HG02884 (cell line): ENCODE measurements around the gene TFIP11.

Experiments
- ATAC-seq: cut with Tn5 transposase; IDR thresholded peaks from one replicate; pipeline ENCODE4 v1.9.1; 2021; ENCODE audit warnings: mild to moderate bottlenecking, moderate library complexity; ENCODE audit not compliant: unreplicated experiment

TFIP11 gene

DNA sequence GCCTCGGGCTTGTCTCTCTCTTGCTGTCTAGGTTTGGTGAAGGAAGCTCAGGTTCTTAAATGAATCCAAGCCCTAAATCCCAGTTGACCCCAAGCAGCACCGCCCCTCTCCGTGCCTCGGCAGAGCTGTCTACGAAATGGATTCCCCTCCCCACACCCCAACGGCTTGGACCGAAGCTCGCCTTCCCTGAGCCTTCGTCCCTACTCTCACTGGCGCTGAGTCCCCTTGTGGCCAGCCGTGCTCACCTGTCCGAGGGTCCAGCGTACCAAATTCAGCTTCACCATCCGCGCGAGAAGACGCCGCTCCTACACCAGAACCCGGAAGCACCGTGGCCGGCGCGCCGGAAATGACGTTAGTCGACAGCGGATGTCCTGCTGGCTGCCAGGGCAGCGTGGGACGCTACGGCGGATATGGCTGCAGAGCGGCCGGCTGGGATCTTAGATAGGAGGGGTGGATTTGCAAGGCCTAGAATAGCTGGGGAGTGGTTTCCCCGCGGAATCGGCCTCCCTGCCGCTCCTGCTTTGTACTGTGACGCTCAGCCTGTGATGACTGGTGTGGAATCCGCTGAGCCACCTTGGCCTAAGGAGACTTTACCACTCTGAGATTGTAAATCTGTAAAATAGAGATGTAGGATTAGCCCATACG, at the start of gene TFIP11:
TFIP11 (minus strand) TSS at position 325 of the 645 bp plus-strand sequence. CDS start 2,201 bp downstream, outside the sequence.
- ATAC-seq, result no peak

DNA sequence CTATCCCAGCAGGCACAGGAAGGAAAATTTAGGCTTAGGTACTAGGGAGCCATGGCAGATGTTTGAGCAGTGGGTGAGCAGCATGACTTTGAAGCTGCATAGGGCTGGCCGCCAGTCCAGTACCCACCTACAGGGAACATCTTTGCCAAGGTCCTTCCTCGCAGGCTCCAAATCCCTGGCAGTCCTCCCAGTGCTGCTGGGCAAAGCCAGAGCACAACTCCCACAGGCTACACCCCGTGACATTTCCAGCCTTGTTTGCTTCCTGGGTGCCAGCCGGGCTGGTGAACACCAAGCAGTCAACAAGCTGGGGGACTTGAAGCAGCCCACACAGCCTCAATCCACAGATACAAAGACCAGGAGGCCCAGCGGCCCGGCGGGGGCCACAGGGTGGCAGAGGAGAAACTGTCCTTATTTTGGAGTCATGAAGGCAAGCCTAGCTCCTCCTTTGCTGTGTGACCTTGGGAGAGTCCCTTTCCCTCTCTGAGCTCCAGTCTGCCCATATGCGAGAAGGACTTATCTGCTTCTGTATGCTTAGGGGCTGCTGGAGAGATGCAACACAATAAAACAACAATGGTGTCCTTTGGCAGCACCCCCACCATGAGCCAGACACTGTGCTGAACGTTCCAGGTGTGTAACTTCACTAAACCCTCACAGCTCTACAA, 49.6 kb upstream of the TFIP11 start:
- ATAC-seq, result no peak

GRCh38 chr22:26559961-26560575, 47.8 kb upstream of the TFIP11 start:
- no peak for ATAC-seq

GRCh38 chr22:26558248-26558895, 46.1 kb upstream of the TFIP11 start:
- no peak for ATAC-seq

DNA sequence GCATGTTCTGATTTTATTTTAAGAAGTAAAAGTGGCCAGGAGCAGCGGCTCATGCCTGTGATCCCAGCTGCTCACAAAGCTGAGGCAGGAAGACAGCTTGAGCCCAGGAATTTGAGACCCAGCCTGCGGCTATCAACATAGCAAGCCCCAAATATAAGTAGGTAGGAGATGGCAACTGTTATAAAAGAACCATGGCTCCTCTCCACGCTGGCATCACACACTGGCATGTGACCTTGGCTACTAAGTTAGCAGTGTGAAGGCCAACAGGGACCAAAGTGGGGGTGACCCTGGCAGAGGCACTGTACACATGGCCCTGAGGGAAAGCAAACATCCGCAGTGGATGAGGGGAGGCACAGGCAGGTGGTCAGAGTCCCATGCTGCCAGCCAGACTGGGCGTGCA, 44.6 kb upstream of the TFIP11 start:
- ATAC-seq, result no peak

DNA sequence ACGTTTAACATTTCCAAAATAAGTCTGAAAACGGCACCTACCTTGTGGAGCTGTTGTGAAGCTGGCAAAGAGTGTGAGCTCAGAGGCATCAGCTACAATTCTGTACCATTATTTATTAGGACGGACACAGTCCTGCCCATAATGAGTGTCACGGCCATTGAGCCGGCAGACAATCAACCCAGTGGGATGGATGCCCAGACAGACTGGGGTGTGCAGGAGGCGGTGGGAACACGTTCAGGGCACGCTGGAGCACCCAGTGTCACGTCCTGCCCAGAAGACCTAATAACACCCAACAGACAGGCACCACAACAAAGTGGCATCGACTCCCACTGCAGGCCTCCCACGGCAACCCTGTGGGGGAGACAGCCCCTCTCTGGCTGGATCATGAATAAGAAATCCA, 43.2 kb upstream of the TFIP11 start:
- ATAC-seq, result no peak

DNA sequence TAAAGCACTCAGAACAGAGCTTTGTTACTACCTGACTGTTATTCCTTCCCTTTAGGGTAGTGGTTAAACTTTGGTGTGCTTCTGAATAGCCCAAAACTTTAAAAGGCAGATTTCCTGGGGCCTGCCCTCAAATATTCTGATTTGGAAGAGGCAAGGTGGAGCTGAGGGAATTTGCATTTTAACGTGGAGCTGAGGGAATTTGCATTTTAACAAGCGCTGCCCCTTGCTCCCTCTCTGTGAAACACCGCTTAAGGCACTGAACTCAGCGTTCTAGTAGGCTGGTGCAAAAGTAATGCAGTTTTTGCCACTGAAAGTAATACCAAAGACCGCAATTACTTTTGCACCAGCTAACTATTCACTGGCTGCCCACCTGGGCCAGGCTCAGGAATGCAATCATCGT, 42.7 kb upstream of the TFIP11 start:
- ATAC-seq, result no peak

DNA sequence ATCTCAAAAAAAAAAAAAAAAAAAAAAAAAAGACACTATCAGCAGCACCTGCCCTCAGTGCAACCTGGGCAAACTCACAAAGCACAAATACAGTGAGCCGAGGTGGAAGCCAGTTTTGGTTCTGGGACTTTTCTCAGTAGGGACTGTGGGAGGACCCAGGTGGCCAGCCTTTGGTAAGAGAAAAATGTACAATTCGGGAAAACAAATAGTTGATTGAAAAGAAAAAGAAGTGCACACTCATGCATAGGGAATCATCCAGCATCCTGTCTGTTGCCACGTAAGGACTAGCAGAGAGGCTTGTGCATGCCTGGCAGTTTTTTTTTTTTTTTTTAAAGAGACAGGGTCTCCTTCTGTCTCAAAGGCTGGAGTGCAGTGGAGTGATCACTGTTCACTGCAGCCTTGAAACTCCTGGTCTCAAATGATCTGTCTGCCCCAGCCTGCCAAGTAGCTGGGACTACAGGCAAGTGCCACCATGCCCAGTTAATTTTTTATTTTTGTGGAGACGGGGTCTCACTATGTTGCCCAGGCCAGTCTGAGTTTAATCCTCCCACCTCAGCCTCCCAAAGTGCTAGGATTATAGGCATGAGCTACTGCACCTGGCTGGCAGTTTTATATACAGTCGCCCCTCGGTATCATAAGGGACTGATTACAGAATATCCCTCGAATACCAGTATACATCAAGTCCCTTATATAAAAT, 40.9 kb upstream of the TFIP11 start:
- ATAC-seq, result no peak

DNA sequence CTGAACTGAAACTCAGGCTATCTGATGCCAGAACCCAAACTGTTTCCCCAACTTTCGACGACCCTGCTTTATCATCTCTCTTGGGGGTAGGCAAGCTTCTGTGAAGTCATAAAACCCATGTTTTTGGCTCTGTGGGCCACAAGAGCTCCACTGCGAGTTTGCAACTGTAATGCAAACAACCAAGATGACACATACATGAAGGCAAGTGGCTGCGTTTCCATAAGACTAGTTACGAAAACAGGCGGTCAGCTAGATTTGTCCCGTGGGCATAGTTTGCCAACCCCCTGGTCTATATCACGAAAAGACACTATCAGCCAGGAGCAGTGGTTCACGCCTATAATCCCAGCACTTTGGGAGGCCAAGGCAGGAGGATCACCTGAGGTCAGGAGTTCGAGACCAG, 40.2 kb upstream of the TFIP11 start:
- ATAC-seq, result no peak

DNA sequence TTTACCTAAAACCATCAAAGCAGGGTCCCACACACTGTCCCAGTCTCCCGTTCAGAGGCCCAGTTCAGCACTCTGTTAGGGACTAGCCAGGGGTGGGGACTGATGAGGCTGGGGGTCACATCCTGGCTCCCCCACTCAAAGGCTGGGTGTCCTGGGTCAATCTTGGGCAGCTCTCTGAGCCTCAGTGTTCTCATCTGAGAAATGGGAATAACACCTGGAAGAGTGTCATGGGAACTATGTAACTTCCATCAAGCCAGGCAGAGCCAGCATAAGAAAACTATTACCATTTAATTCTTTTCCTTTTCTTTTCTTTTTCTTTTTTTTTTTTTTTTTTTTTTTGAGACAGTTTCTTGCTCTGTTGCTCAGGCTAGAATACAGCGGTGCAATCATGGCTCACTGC, 39.3 kb upstream of the TFIP11 start:
- ATAC-seq, result no peak

DNA sequence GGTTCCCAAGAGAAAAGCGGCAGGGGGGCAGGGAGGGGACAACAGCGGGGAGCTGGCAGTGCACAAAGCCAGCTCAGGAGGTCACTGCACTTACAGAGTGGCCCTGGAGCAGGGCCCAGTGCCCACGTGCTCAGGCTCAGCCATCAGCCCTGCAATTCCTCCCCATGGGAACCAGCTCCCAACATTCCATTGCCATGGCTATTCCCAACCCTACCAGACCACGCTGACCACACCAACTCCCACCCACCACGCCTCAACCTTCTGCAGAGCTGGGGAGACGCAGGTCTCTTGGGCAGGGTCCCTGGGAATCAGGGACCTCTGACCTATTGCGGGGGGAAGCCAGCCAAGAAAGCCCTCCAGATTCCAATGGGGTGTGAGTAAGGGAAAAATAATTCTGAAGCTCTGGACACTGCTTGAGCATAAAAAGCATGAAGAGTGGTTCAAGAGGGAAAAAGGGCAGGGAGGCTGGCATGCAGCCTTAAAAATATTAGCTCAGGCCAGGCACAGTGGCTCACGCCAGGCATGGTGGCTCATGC, 38.3 kb upstream of the TFIP11 start:
- ATAC-seq, result no peak

DNA sequence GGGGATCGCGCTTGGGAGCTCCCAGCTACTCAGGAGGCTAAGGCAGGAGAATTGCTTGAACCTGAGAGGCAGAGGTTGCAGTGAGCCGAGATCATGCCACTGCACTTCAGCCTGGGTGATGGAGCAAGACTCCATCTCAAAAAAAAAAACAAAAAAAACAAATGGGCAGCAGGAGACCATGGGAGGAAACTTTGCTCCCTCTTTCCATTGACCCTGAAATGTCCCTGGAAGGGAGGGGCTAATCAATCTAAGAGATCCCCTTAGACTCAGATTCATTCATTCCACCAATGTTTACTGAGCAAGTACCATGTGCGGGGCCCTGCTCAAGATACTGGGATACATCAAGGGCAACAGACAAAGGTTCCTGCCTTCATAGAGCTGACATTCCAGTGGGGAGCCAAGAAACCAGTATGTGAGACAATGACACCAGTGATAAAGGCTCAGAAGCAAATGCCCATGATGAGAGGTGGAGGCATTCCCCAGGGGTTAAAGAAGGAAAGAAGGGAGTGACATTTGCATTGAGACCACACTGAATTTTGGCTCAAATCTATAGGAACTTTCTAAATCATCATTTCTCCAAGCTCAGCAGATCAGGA, 37.7 kb upstream of the TFIP11 start:
- no peak for ATAC-seq

GRCh38 chr22:26548984-26549383, 36.7 kb upstream of the TFIP11 start:
- no peak for ATAC-seq

DNA sequence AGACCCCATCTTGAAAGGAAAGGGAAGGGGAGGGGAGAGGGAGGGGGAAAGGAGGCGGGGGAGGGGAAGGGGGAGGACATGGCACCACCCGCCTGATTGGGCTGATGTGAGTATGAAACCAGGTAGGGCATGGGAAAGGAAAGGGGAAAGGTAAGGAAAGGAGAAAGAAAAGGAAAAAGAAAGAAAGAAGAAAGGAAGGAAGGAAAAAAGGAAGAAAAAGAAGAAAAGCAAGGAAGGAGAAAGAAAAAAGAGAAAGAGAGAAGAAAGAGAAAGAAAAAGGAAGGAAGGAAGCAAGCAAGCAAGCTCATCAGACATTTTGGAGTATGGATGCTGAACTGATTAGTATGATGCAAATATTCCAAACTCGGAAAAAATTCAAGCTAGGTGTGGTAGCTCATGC, 36.0 kb upstream of the TFIP11 start:
- ATAC-seq, result no peak

DNA sequence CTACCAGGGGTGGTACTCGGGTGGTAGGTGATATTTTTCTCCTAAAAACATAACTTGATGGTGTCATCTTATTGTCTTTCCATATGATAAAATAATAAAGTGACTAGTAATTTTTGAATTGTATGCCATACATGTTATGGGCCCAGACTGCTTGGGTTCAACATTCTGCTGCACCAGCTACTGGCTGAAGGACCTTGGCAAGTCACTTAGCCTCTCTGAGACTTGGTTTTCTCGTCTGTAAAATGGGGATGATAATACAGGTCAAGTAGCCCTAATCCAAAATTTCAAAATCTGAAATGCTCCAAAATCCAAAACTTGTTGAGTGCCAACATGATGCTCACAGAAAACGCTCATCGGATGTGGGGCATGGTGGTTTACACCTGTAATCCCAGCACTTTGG, 35.6 kb upstream of the TFIP11 start:
- ATAC-seq, result no peak

- ATAC-seq, result no peak
Measured at GRCh38 chr22:26547426-26547825, 35.2 kb upstream of the TFIP11 start.

DNA sequence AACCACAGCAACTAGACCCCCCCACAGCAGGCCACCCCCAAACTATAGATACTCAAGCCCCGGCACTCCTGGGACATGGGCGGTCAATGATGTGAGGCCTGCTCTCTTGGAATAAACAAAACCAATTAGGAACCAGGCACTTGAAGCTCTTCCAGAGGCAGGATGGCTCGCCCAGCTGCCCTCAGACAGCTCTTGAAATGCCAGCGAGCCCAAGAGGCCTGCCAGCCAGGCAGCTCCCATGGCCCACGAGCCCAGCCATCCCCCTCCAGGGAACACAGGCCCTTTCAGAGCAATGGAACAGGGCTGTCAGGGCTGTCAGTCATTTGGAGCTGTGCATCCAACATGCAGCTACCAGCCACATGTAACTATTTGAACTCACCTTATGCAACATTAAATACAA, 34.0 kb upstream of the TFIP11 start:
- ATAC-seq, result no peak

DNA sequence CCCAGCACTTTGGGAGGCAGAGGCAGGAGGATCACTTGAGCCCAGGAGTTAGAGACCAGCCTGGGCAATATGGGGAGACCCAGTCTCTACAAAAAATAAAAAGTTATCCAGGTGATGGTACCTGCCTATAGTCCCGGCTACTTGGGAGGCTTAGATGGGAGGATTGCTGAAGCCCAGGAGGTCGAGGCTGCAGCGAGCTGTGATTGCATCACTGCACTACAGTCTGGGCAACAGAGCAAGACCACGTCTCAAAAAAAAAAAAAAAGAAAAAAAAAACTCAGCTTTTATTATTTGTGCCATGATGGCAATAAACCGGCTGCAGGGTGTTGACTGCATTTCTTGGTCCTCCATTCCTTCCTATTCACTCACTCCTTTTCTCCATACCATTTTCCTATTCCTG, 33.6 kb upstream of the TFIP11 start:
- no peak for ATAC-seq

- ATAC-seq, result no peak
Measured at GRCh38 chr22:26545385-26545784, 33.1 kb upstream of the TFIP11 start.

- no peak for ATAC-seq
Measured at GRCh38 chr22:26544489-26544888, 32.2 kb upstream of the TFIP11 start.

- ATAC-seq, result no peak
Measured at GRCh38 chr22:26542831-26543230, 30.6 kb upstream of the TFIP11 start.
